GM21515 (cell line): ENCODE data around the gene SMIM9.
"Not testable (repeated sequence)": the region's sequence is repeated elsewhere in the genome, so short reads cannot be mapped to it uniquely, and the experiment has no call there.

ENCODE experiments used
- ATAC-seq: cut with Tn5 transposase; IDR thresholded peaks from one replicate; pipeline ENCODE4 v1.9.1; 2021; ENCODE audit not compliant: unreplicated experiment

Gene SMIM9

GRCh38 chrX:154834562-154834961, at the start of gene SMIM9:
Gene SMIM9, minus strand, starts transcription at chrX:154834662. Its CDS starts 3,806 bp downstream, at chrX:154830856.
- no peak for ATAC-seq

- ATAC-seq = not testable (repeated sequence)
Observed at GRCh38 chrX:154884069-154884468, 49.6 kb upstream of the SMIM9 start.

GRCh38 chrX:154873329-154873728, 38.9 kb upstream of the SMIM9 start:
- no peak for ATAC-seq

- not testable (repeated sequence) for ATAC-seq
Observed at GRCh38 chrX:154868522-154868921, 34.1 kb upstream of the SMIM9 start.

- ATAC-seq = no peak
Observed at GRCh38 chrX:154855256-154855655, 20.8 kb upstream of the SMIM9 start.

GRCh38 chrX:154850957-154851611, 16.6 kb upstream of the SMIM9 start:
- no peak for ATAC-seq

- ATAC-seq = no peak
Observed at GRCh38 chrX:154840856-154841255, 6.4 kb upstream of the SMIM9 start.

GRCh38 chrX:154836163-154836562, 1.7 kb upstream of the SMIM9 start:
- no peak for ATAC-seq

GRCh38 chrX:154833746-154834274, 652 bp downstream of the SMIM9 start:
- ATAC-seq = no peak

GRCh38 chrX:154829926-154830442, 4.5 kb downstream of the SMIM9 start:
- ATAC-seq = no peak

GRCh38 chrX:154829134-154829533, 5.3 kb downstream of the SMIM9 start:
- no peak for ATAC-seq

GRCh38 chrX:154828016-154828408, 6.5 kb downstream of the SMIM9 start:
- ATAC-seq = no peak

GRCh38 chrX:154827194-154828015, 7.1 kb downstream of the SMIM9 start:
- ATAC-seq = peak; percentile 90

GRCh38 chrX:154825586-154825985, 8.9 kb downstream of the SMIM9 start:
- ATAC-seq = not testable (repeated sequence)

- no peak for ATAC-seq
Observed at GRCh38 chrX:154824638-154825037, 9.8 kb downstream of the SMIM9 start.

- no peak for ATAC-seq
Observed at GRCh38 chrX:154822029-154822428, 12.4 kb downstream of the SMIM9 start.

GRCh38 chrX:154821523-154821922, 12.9 kb downstream of the SMIM9 start:
- no peak for ATAC-seq

- no peak for ATAC-seq
Observed at GRCh38 chrX:154819771-154820341, 14.6 kb downstream of the SMIM9 start.

GRCh38 chrX:154818916-154819770, 15.3 kb downstream of the SMIM9 start:
- ATAC-seq = no peak

GRCh38 chrX:154817048-154817618, 17.3 kb downstream of the SMIM9 start:
- not testable (repeated sequence) for ATAC-seq
